HepG2 (cell line): Measurements from ENCODE around the gene ZNF490. TPM values are rescaled to one million over a fixed set of nuclear protein-coding genes. Genes with fewer than 3 reads are reported as not detected.

Experiments
- ATAC-seq: fragments of 200-7000 bp; cut with Tn5 transposase; 3 replicates; pipeline ENCODE4 v1.9.1; 2020; ENCODE audit warnings: mild to moderate bottlenecking, moderate library complexity
- BruUV-seq: library from RNA; stranded (reverse); fragments of 400-500 nt; replicated peaks from 2 replicates; lab custom pipeline; 2021; lab: Mats Ljungman, UMichigan
- CTCF ChIA-PET: fragments of 300-600 bp; formaldehyde crosslinking; extraction: SDS; loops from one replicate; lab custom pipeline; 2021; ENCODE audit warnings: low total read pairs, inconsistent platforms, low intra/inter-chr PET ratio; lab: Yijun Ruan, JAX
- POLR2A ChIA-PET: fragments of 350-600 bp; sonication (Branson Sonifier 250); formaldehyde crosslinking; loops from one replicate; lab custom pipeline; 2020; ENCODE audit warnings: antibody characterized with exemption, inconsistent platforms; lab: Yijun Ruan, JAX
- DNase-seq: peaks from one replicate; pipeline ENCODE4 v3.0.0-alpha.2; 2015; ENCODE audit warnings: low spot score
- FAIRE-seq: peaks from 3 replicates; lab custom pipeline; 2011; peaks lifted over from hg19 to GRCh38; lab: Jason Lieb, UNC
- H2AFZ ChIP-seq: one replicate; pipeline ENCODE4 v1.6.1; 2011; ENCODE audit warnings: low read length, inconsistent platforms
- H3K27ac ChIP-seq: fragments of 300-600 bp; 3 replicates; pipeline ENCODE4 v1.8.0; 2011; ENCODE audit warnings: mixed run types, mild to moderate bottlenecking, mixed read lengths, low read length, inconsistent platforms; ENCODE audit not compliant: insufficient read depth; ENCODE audit errors: extremely low read length
- H3K27me3 ChIP-seq, 2 experiments: fragments of 200-600 bp in 1 of 2; 2 replicates in 1 of 2; 3 replicates in 1 of 2; pipeline versions ENCODE4 v1.6.0 to v1.8.0; 2011; ENCODE audit warnings: low read length in 2 of 2, mild to moderate bottlenecking in 2 of 2, moderate library complexity in 2 of 2, inconsistent platforms in 1 of 2; ENCODE audit not compliant: insufficient read depth in 2 of 2, control insufficient read depth in 1 of 2
- H3K36me3 ChIP-seq, 2 experiments: fragments of 200-600 bp in 1 of 2; replicated peaks in 1 of 2; 2 replicates in 1 of 2; 3 replicates in 1 of 2; pipeline versions ENCODE4 v1.5.1 to v1.8.0; 2011; ENCODE audit warnings: low read length in 2 of 2, inconsistent platforms in 1 of 2; ENCODE audit not compliant: insufficient read depth in 2 of 2, control insufficient read depth in 1 of 2
- H3K4me1 ChIP-seq: 2 replicates; pipeline ENCODE4 v1.5.1; 2012; ENCODE audit warnings: low read length, inconsistent platforms; ENCODE audit not compliant: insufficient read depth
- H3K4me2 ChIP-seq: 2 replicates; pipeline ENCODE4 v1.6.0; 2011; ENCODE audit warnings: low read depth, low read length, inconsistent platforms
- H3K4me3 ChIP-seq, 3 experiments: fragments of 200-600 bp in 1 of 3; sonication (generic), shearing (Covaris generic) in 1 of 3; replicated peaks in 1 of 3; 2 replicates each; pipeline ENCODE4 v1.5.1; 2011 to 2016; ENCODE audit warnings: low read length in 3 of 3, inconsistent platforms in 2 of 3, low read depth in 2 of 3, mild to moderate bottlenecking in 2 of 3, control low read depth in 1 of 3, mixed read lengths in 1 of 3; ENCODE audit not compliant: insufficient read depth in 1 of 3
- H3K79me2 ChIP-seq: one replicate; pipeline ENCODE4 v1.6.1; 2011; ENCODE audit warnings: low read length, inconsistent platforms; ENCODE audit not compliant: insufficient read depth
- H3K9ac ChIP-seq: 2 replicates; pipeline ENCODE4 v1.6.0; 2011; ENCODE audit warnings: mild to moderate bottlenecking, low read depth, low read length, inconsistent platforms; ENCODE audit not compliant: insufficient read depth
- H3K9me3 ChIP-seq: 2 replicates; pipeline ENCODE4 v1.5.1; 2012; ENCODE audit warnings: mild to moderate bottlenecking, low read length
- H4K20me1 ChIP-seq: 2 replicates; pipeline ENCODE4 v1.6.0; 2011; ENCODE audit warnings: inconsistent platforms, mild to moderate bottlenecking, low read length, moderate library complexity; ENCODE audit not compliant: insufficient read depth
- ATF1 ChIP-seq: IDR thresholded peaks from 2 replicates; pipeline ENCODE4 v1.6.1; 2016; ENCODE audit warnings: mild to moderate bottlenecking, control low read depth
- ELF3 ChIP-seq: IDR thresholded peaks from 2 replicates; pipeline ENCODE4 v1.6.1; 2016; ENCODE audit warnings: missing genetic modification reagents, missing compliant biosample characterization
- RBM22 ChIP-seq: fragments of 200-400 bp; formaldehyde crosslinking; optimal IDR thresholded peaks from 2 replicates; pipeline ENCODE3; 2017; ENCODE audit warnings: mild to moderate bottlenecking, low read length, moderate library complexity
- SNAI1 ChIP-seq: sonication (generic); formaldehyde crosslinking; IDR thresholded peaks from 2 replicates; pipeline ENCODE4 v1.5.0; 2020; ENCODE audit warnings: mild to moderate bottlenecking, missing genetic modification reagents, borderline replicate concordance
- ZNF121 ChIP-seq: sonication (generic); formaldehyde crosslinking; IDR thresholded peaks from 2 replicates; pipeline ENCODE4 v1.5.0; 2020; ENCODE audit warnings: mild to moderate bottlenecking, missing genetic modification reagents
- ZNF841 ChIP-seq: sonication (generic); formaldehyde crosslinking; IDR thresholded peaks from 2 replicates; pipeline ENCODE4 v1.8.1; 2023; ENCODE audit warnings: missing genetic modification reagents, borderline replicate concordance
- whole genome bisulfite sequencing: methylation state at CpG from one replicate; pipeline ENCODE4 v1.1.6; 2017; ENCODE audit warnings: low lambda C conversion rate; 5-methylcytosine and 5-hydroxymethylcytosine counted together
- in situ Hi-C: cut with HindIII; loops from 2 replicates; pipeline ENCODE4 v1.10.0; 2017; ENCODE audit warnings: low pct_unique_long_range_greater_than_20kb; ENCODE audit not compliant: extremely low pct_ligation_motif_present
- intact Hi-C: fragments of 100-400 bp; cut with micrococcal nuclease; formaldehyde crosslinking; loops from one replicate; pipeline ENCODE4 v1.10.0; 2022; ENCODE audit not compliant: unreplicated experiment
- polyA plus RNA-seq, 8 experiments: library from polyadenylated mRNA; depleted of rRNA in 3 of 8; stranded (reverse) in 7 of 8; unstranded in 1 of 8; fragments of >200 nt; fragmentation: Illumina TruSeq in 4 of 8; extraction: Trizol in 4 of 8; gene quantifications; 2 replicates each; pipeline versions ENCODE4 v1.2.1 to v1.2.3, GENCODE V29; 2011 to 2016; ENCODE audit warnings: low read depth in 4 of 8, missing spikeins in 1 of 8, mixed read lengths in 1 of 8; ENCODE audit not compliant: insufficient read depth in 1 of 8
- total RNA-seq, 5 experiments: library from RNA; depleted of rRNA; stranded (reverse); fragments of >200 nt; fragmentation: Illumina TruSeq; extraction: Trizol; gene quantifications; 2 replicates each; pipeline ENCODE4 v1.2.3, GENCODE V29; 2016; ENCODE audit warnings: low read depth in 1 of 5
- TF ChIP-seq, protein P1 (sequence below): IDR thresholded peaks from 2 replicates; pipeline ENCODE4 v1.6.1; 2016; ENCODE audit warnings: missing compliant biosample characterization, missing genetic modification reagents, borderline replicate concordance

The ZNF490 gene
- total and polyA plus RNA-seq, 2 of the 13 experiments (the other 11 are each of a cell fraction or from before 2014, with no cell fraction given), result 1.3 to 2.9 TPM

DNA sequence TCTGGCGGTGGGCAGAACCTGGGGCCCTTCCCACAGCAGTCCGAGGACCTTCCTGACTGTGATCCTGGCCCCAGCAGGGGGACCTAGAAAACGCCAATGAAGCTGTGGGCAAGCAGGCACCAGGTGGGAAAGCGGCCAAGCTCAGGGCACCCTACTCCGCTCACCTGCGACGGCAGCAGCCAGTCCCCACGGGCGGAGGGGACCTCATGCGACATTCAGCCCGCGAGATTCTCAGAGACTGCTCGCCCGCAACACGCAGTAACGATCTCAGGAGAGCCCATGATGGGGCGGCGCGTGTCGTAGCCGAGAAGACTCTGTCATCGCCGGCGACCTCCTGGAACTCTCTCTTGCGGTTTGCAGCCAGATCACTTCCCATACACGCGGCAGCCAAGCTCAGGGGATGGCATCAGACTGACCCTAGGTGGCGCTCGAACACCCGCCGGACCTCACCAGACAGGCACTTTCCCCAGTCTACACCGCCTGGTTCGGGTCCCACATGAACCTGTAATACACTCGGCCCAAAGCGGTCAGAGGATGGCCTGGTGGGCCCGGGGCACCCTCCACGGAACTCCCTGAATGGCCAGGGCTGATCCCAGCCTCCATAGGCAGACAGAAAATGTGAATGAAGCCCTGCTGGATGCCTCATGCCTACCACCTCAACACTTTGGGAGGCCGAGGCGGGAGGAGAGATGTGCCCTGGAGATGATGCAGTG lies 29.4 kb upstream of the ZNF490 start (continued):
- TF ChIP-seq ELF3 (CRISPR knock-in tag), result peak; percentile 50; the same call in 1 of the 2 replicates
- no peak for TF ChIP-seq ZNF841 (CRISPR knock-in tag)
- no peak for TF ChIP-seq SNAI1 (CRISPR knock-in tag)
- no peak for TF ChIP-seq ATF1 (CRISPR knock-in tag)
- TF ChIP-seq, protein P1, sequence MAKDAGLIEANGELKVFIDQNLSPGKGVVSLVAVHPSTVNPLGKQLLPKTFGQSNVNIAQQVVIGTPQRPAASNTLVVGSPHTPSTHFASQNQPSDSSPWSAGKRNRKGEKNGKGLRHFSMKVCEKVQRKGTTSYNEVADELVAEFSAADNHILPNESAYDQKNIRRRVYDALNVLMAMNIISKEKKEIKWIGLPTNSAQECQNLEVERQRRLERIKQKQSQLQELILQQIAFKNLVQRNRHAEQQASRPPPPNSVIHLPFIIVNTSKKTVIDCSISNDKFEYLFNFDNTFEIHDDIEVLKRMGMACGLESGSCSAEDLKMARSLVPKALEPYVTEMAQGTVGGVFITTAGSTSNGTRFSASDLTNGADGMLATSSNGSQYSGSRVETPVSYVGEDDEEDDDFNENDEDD (CRISPR knock-in tag), result 0 out of 2 replicates have a peak, but pooled peaks have one; percentile 12

DNA sequence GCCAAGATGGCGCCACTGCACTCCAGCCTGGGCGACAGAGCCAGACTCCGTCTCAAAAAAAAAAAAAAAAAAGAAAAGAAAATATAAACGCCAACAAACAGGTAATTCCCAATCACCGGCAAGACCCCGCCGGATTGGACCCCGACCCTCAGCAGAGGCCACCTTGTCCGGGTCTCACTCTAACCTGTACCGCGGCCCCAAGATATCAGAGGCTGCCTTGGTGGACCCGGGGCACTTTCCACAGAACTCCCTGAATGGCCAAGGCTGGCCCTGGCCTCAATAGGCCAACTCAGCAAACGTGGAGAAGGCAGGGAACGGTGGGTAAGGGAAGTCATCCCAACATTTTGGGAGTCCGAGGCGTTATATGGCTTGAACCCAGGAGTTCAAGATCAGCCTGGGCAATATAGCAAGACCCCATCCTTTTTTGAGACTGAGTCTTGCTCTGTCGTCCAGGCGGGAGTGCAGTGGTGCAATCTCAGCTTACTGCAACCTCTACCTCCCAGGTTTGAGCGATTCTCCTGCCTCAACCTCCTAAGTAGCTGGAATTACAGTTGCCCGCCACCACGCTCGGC lies 28.1 kb upstream of the ZNF490 start:
- Histone ChIP-seq H2AFZ (no peak overlapping the region), H3K9me3 (no peaks in the 10 kb centered on the region), H3K27me3 (no peaks in the 10 kb centered on the region), H3K36me3 (no peaks in the 10 kb centered on the region), H3K4me2 (no peak overlapping the region), H3K27ac (no peak overlapping the region), H3K4me1 (peaks cover 11% of the 10 kb centered on the region; the same call in 1 of the 2 replicates), H4K20me1 (no peaks in the 10 kb centered on the region), H3K9ac (no peak overlapping the region), H3K4me3 (no peak overlapping the region), H3K79me2 (no peaks in the 10 kb centered on the region)
- no peak for TF ChIP-seq RBM22
- peak; percentile 28; the same call in 1 of the 2 replicates for TF ChIP-seq ZNF121 (CRISPR knock-in tag)
- no TSS peak for BruUV-seq
- intact Hi-C loops, result no loop called here
- no peak for FAIRE-seq
- WGBS, result 96% methylated on average over 22 of the region's 22 CpGs
- in situ Hi-C loops, result no loop called here
- POLR2A ChIA-PET, result no interaction called here
- DNase-seq, result no peak
- no peak for ATAC-seq
- CTCF ChIA-PET, result no interaction called here
